GDM1 (cell line): Measurements from ENCODE around the gene PMEPA1.

Source experiments
- DNase-seq: peaks from one replicate; lab custom pipeline; 2025; lab: John Stamatoyannopoulos, UW

Gene PMEPA1

GRCh38 chr20:57711311-57711712 lies 1.5 kb upstream of the PMEPA1 start:
- no peak for DNase-seq

DNA sequence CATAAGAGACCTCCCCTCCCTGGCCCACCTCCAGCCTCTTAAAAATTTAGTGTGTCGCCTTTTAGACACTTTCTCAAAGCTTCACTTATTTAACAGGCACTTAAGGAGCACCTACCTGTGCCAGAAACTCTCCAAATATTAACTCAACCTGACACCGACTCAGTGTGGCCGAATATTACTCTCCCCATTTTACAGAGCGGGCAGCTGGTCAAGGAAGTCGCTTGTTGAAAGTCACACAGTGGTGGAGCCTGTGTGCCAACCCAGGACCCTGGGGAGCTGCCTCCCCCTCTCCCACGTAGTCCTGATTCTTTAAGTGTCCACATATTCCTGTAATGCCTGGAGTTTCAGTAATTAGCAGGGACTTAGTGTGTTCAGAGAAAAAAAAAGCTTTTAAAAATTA lies 1.0 kb upstream of the PMEPA1 start:
- no peak for DNase-seq

DNA sequence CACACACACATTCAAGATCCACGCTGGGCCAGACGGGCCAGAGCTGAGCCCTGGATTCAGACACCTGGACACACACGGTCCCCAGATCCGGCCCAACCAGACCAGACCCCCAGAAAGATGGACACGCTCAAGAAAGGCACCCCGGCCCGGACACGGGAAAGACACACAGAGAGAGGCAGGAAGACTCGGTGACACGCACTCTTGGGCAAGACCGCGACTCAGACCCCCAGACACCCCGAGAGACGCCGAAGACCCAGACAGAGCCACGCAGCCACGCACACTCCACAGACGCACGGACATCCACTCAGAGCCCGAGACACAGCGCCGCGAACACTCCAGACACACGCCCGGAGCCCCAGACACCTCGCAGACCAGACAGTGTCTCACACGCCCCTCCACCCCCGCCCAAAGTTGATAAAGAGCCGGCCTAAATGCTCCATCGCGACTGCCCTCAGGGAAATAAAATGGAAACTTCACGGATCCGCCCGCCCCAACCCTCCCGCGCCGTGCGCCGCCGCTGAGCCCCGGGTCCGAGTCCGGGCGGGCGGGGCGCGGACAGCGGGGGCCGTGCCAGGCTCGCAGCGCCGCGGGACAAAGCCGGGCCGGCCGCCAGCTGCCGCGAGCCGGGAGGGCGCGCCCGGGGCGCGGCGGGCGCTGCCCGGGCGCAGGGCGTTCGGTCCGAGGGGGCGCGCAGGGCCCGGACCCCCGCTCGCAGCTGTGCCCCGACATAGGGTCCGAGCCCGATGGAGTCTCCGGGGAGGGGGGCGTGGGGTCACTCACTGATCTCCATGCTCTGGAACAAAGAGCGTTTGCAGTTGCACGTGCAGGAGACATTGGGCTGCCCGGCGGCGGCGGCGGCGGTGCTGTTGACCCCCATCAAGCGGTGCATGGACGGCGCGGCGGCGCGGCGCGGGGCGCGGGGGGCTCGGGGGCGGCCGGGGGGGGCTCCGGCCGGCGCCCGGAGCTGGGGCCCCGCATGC lies 831 bp downstream of the PMEPA1 start:
- DNase-seq, result no peak

DNA sequence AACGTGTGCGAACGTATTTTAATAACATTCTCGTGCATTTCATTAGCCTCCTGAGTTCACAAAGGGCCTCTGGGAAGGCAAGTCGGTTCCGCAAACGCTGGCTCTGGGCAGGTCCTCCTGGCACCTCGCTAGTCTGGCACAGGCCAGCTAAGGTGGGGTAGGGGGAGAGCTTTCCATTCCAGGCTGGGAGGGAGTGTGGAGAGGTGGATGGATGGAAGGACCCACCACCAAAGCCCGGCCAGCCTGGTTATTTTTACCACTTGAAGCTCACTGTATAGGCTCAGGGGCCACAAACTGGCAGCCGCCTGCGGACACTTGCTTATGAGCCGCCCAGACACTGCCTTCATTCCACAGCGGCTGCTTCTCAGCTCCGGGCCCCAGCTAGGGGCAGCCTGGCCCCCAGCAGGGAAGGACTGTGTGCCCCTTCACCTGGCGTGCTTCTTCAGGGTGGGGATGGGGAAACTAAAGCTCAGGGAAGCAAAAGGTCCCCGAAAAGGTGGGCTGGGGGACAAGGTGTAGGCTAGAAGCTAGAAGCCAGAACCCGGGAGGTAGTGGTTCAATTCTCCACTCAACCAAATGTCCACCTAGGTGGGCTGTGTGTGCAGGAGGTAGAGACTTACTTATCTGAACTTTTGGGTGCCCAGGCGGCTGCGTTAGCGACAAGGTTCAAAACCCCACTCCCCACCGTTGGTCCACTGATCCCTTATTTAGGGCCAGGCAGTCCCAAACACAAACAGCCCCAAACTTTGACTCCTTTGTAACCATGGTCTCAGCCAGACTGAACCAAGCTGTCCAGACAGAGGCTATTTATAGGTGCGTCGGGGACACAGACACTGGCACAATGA lies 1.7 kb downstream of the PMEPA1 start:
- DNase-seq, result no peak

DNA sequence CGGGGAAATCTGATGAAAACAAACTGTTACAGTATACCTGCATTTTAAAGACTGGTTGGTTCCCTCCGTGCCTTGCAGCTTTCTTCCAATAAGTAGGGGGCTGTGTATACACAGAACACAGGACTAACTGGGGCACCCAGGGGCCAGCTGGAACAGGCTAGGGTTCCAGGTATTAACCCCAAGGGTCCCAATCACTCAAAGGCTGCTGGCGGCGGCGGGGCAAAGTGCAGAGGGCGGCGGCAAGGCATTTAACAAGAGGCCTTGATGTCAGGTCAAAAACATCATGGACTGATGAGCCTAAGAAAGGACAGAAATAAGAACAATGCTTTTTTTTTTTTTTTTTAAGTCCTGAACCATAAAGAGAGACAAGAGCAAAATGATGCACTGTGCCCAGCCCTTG lies 2.5 kb downstream of the PMEPA1 start:
- no peak for DNase-seq

- no peak for DNase-seq
Measured at GRCh38 chr20:57705127-57705899, 4.5 kb downstream of the PMEPA1 start.

DNA sequence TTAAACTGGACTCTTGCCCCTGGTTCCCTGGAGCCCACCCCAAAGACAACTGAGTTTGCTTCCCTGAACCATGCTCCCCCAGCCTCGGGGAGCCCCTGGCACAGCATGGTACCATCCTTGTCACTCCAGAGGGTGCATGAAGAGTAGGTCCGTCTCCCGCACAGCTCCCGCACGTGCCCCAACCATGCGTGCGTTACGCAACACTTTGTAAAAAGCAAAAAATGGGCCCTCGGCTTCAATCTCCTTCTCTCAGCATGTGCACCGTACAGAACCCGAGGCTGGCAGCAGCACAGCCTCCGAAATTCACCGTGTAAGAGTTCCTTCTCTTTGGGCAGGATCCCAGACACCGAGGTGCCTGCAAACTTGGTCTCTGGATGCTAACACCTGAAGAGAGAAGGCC lies 5.6 kb downstream of the PMEPA1 start:
- no peak for DNase-seq

- DNase-seq, result no peak
Measured at GRCh38 chr20:57703013-57703412, 6.8 kb downstream of the PMEPA1 start.

- DNase-seq, result no peak
Measured at GRCh38 chr20:57702521-57702920, 7.3 kb downstream of the PMEPA1 start.

GRCh38 chr20:57702091-57702490 lies 7.7 kb downstream of the PMEPA1 start:
- no peak for DNase-seq

- no peak for DNase-seq
Measured at GRCh38 chr20:57701651-57702050, 8.2 kb downstream of the PMEPA1 start.

DNA sequence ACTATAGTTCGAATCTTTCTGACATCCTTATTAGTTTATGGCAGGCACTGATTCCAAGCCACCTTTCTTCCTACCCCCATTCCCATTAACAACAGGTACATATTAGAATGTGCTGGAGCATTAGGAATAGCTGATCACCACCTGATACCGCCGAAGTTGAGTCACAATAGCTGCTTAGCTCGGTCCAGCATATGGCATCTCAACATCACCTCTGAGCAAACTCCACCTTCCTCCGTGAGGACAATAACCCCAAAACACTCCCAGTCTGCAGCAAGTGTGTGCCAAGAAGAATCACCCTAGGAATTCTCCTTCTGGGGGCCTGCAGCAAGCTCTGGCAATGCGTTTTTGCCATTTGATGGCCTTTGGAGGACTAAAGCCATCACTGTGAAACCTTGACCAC lies 8.7 kb downstream of the PMEPA1 start:
- DNase-seq, result no peak

GRCh38 chr20:57699395-57699794 lies 10.4 kb downstream of the PMEPA1 start:
- DNase-seq, result no peak

DNA sequence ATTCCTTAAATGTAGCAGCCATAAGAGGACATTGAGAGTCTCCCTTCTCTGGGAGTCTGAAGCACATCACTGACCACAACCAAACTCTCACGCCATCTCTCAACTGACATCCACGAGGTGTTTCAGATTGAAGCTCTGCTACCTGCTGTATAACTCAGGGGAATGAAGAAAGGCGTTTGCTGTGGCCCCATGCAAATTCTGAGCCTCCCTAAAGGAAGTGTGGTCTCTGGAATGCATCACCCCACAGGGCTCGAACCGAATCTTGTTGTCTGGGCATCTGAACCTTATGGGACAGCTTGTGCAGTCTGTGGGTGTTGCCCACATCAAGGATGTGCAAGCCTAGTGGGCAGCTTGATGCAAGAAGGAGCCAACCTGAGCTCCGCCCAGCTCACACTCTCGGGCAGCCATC lies 10.9 kb downstream of the PMEPA1 start:
- DNase-seq, result no peak

DNA sequence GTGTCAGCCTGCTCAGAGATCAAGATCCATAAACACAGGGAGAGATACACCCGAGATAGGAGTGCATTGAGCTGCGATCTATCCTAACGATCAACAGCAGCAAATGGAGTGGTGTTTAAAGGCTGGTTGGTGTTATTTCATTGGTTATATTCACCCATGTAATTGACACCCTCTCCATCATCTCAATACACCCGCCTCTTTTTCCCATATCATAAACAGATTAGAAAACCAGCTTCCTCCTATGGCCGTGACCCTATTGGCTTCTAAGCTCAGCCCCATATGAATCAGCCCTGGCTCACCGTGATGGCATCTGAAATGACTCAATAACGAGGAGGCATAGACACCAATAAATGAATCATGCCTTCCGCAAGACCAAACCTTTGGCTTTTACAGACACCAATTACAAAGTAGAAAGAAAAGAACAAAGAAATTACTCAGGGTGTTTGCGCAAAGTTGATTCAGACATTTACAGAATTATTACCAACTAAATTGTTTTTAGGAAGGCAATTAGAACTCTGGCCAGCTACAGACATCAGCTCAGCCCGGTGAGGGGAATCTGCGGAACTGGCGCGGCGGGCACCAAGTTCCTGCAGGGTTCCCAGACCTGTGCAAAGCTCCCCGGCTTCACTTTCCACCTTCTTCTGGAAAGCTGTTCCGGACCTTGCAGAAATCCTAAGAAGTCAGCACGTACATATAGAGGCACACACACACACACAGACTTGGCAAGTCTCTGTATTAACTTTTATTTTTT lies 11.5 kb downstream of the PMEPA1 start:
- no peak for DNase-seq

GRCh38 chr20:57697543-57697942 lies 12.3 kb downstream of the PMEPA1 start:
- DNase-seq, result no peak

DNA sequence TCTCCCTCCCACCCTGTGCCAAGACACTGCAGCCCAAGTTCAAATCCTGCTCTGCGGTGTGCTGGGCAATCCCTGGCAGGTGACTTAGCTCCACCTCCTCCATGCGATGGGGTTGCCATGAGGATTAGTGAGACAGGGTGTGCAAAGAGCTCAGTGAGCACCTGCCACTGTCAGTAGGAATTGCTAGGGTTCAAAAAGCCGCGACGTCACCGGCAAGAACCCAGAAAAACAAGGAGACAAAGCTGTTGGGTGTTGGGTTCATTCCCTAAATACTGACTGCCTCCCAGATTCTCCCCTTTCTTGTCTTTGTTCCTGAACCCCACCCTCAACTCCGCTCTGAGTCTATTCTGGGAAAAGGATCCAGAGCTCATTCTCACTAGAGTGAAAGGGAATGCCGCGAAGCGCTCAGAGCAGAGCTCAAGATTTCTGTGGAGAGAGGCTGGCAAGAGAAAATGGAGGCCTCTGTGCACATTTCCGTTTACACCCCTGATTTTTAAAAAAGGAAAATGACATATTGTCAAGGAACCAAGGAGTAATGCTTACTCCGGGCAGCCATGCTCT lies 13.3 kb downstream of the PMEPA1 start:
- no peak for DNase-seq

GRCh38 chr20:57695940-57696339 lies 13.9 kb downstream of the PMEPA1 start:
- DNase-seq, result no peak

- no peak for DNase-seq
Measured at GRCh38 chr20:57695012-57695411, 14.8 kb downstream of the PMEPA1 start.

DNA sequence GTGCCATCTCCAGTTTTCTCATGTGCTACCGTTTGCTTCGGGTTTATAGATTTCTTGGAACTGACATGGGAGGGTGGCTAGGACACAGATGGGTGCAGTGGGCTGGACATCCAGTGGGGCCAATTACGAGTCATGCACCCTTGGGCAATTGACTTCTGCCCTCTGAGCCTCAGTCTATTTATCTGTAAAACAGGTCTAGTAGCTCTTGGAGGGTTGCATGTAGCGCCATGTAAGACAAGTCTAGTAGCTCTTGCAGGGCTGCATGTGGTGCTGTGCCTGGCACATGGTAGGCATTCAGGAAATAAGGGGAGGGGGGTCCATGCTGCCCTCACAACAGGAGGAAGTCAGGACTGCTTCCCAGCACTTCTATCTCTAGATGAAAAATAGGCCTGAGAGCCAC lies 15.3 kb downstream of the PMEPA1 start:
- DNase-seq, result no peak

GRCh38 chr20:57693670-57694329 lies 16.0 kb downstream of the PMEPA1 start:
- no peak for DNase-seq
